T-helper 22 cell (primary cell): ENCODE data around the gene SLC22A15.

Experiments
- DNase-seq: peaks from one replicate; pipeline ENCODE4 v3.0.0-alpha.2; 2020; ENCODE audit warnings: low read depth

SLC22A15 gene

GRCh38 chr1:116104667-116105066, 128.4 kb downstream of the SLC22A15 start:
- no peak for DNase-seq

- no peak for DNase-seq
Measured at GRCh38 chr1:116105996-116106395, 129.7 kb downstream of the SLC22A15 start.

- DNase-seq, result no peak
Measured at GRCh38 chr1:116106646-116107045, 130.3 kb downstream of the SLC22A15 start.

- no peak for DNase-seq
Measured at GRCh38 chr1:116107371-116107770, 131.1 kb downstream of the SLC22A15 start.

- DNase-seq, result no peak
Measured at GRCh38 chr1:116110567-116111523, 134.5 kb downstream of the SLC22A15 start, which contains the start of gene MAB21L3. MAB21L3 (plus strand) TSS chr1:116111399; CDS start chr1:116112616, 1,217 bp downstream.

GRCh38 chr1:116111524-116112021, 135.3 kb downstream of the SLC22A15 start:
- no peak for DNase-seq

- DNase-seq, result no peak
Measured at GRCh38 chr1:116112388-116113140, 136.3 kb downstream of the SLC22A15 start.

- DNase-seq, result no peak
Measured at GRCh38 chr1:116113615-116114014, 137.3 kb downstream of the SLC22A15 start.

- DNase-seq, result no peak
Measured at GRCh38 chr1:116115476-116116439, 139.4 kb downstream of the SLC22A15 start.

- DNase-seq, result no peak
Measured at GRCh38 chr1:116118471-116118870, 142.2 kb downstream of the SLC22A15 start.
